ENCODE results near the gene MSLN.

MSLN gene

DNA sequence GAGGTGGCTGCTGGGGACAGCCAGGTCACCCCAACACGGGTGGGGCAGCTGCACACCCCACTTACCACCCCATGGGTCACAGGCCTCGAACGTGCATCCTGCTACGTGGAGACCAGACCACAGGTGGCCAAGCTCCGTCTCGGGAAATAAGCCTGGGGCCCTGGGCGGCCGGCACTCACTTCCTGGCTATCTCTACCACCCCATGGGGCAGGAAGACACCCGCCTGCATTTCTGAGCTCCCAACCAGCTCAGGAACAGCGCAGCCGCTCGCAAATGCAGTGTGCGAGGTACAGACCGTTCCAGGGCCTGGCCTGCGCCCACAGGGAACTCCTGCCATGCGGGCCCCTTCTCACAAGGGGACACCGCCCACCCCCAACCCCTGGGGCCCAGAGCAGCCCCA, 44.9 kb downstream of the MSLN start:
- TF ChIP-seq, protein P1, sequence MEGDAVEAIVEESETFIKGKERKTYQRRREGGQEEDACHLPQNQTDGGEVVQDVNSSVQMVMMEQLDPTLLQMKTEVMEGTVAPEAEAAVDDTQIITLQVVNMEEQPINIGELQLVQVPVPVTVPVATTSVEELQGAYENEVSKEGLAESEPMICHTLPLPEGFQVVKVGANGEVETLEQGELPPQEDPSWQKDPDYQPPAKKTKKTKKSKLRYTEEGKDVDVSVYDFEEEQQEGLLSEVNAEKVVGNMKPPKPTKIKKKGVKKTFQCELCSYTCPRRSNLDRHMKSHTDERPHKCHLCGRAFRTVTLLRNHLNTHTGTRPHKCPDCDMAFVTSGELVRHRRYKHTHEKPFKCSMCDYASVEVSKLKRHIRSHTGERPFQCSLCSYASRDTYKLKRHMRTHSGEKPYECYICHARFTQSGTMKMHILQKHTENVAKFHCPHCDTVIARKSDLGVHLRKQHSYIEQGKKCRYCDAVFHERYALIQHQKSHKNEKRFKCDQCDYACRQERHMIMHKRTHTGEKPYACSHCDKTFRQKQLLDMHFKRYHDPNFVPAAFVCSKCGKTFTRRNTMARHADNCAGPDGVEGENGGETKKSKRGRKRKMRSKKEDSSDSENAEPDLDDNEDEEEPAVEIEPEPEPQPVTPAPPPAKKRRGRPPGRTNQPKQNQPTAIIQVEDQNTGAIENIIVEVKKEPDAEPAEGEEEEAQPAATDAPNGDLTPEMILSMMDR (IDR thresholded peaks at IDR 0.05; ENCODE audit: borderline replicate concordance, extremely low read depth, low read length, poor library complexity, severe bottlenecking): no peak
- TF ChIP-seq EZH2 (IDR thresholded peaks at IDR 0.05; ENCODE audit: borderline replicate concordance, low read depth, low read length, severe bottlenecking): no peak
- peaks cover 13% of the 10 kb centered on the region for H4K20me1 ChIP-seq (ENCODE audit: insufficient read depth, low read length)
- no peak for DNase-seq
- no peaks in the 10 kb centered on the region for H3K27me3 ChIP-seq (ENCODE audit: insufficient read depth, low read length, poor library complexity)
- H2AFZ ChIP-seq (ENCODE audit: low read depth, low read length): no peak overlapping the region
- no peak overlapping the region for H3K9ac ChIP-seq (ENCODE audit: low read depth, low read length)
- ATAC-seq (ENCODE audit: insufficient read depth, low read depth): no peak
- no peak overlapping the region for H3K4me3 ChIP-seq (ENCODE audit: low read depth in 1 of 2, low read length in 2 of 2)
- H3K9me3 ChIP-seq (ENCODE audit: insufficient read depth, low read length, severe bottlenecking): no peaks in the 10 kb centered on the region
- no peaks in the 10 kb centered on the region for H3K36me3 ChIP-seq (ENCODE audit: insufficient read depth, low read length)
- no peak overlapping the region for H3K4me2 ChIP-seq (ENCODE audit: insufficient read depth, low read length)
- no peaks in the 10 kb centered on the region for H3K4me1 ChIP-seq (ENCODE audit: insufficient read depth, low read length)
- no peaks in the 10 kb centered on the region for H3K79me2 ChIP-seq (ENCODE audit: insufficient read depth, low read length)
- no peak overlapping the region for H3K27ac ChIP-seq (ENCODE audit: low read length)

DNA sequence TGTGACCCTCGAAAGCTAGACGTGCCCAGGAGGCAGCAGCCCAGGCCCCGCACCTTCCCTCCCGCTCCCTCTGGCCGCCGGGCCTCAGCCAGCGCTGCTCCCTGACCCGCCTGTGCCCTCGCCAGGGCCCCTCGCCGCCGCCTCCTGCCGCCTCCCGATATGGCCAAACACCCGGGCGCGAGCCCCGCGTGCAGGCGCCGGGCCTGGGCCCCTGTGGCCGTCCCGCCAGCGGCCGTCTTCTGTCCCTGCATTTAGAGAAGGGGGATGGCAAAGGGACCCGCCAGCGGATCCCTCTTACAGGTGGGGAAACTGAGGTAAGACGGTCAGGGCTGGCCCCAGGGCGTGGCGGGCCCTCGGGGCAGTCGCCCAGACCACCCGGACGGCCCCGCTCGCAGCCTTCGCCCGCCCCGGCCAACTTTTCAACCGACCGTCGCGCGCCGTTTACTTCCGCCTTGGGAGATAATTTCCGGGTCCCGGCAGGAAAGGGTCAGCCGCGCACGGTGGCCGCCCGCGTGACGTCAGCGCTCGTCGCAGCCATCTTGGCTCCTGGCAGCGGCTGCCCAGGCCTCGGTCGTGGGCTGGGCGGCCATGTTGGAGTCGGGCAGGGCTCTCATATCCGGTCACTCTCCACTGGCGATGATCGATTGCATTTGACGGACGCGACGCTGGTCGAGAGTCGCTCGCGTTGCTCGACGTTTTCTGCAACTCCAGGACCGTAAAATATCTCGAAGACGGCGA, 47.0 kb downstream of the MSLN start:
- Histone ChIP-seq H3K27ac (ENCODE audit: low read length) (no peak overlapping the region), H3K4me1 (ENCODE audit: insufficient read depth, low read length) (no peaks in the 10 kb centered on the region), H3K9me3 (ENCODE audit: insufficient read depth, low read length, severe bottlenecking) (no peaks in the 10 kb centered on the region), H3K27me3 (ENCODE audit: insufficient read depth, low read length, poor library complexity) (no peaks in the 10 kb centered on the region), H3K9ac (ENCODE audit: low read depth, low read length) (no peak overlapping the region), H3K36me3 (ENCODE audit: insufficient read depth, low read length) (no peaks in the 10 kb centered on the region), H4K20me1 (ENCODE audit: insufficient read depth, low read length) (peaks cover 3% of the 10 kb centered on the region), H3K4me2 (ENCODE audit: insufficient read depth, low read length) (no peak overlapping the region), H2AFZ (ENCODE audit: low read depth, low read length) (no peak overlapping the region), H3K4me3 (ENCODE audit: low read depth in 1 of 2, low read length in 2 of 2) (no peak overlapping the region), H3K79me2 (ENCODE audit: insufficient read depth, low read length) (no peaks in the 10 kb centered on the region)
- ATAC-seq (ENCODE audit: insufficient read depth, low read depth): no peak
- TF ChIP-seq, protein P1 (IDR thresholded peaks at IDR 0.05; ENCODE audit: borderline replicate concordance, extremely low read depth, low read length, poor library complexity, severe bottlenecking): no peak
- no peak for TF ChIP-seq EZH2 (IDR thresholded peaks at IDR 0.05; ENCODE audit: borderline replicate concordance, low read depth, low read length, severe bottlenecking)
- no peak for DNase-seq

DNA sequence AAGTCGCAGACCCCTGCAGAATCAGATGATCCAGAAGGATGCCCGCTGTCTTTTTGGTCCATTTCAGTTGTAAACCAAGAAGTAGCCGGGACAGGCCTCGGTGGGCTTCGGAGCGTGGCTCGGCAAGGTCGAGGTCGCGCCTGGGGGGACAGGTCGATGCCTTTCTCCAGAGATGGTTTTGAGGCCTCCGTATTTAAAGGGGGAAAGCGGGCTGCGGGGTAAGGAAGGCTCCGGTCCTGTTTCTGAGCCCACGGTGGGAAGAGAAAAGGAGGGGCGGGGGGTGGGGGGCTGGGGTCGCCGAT, 47.5 kb downstream of the MSLN start:
- Histone ChIP-seq H3K79me2 (ENCODE audit: insufficient read depth, low read length) (no peaks in the 10 kb centered on the region), H3K4me3 (ENCODE audit: low read depth in 1 of 2, low read length in 2 of 2) (no peak overlapping the region), H3K36me3 (ENCODE audit: insufficient read depth, low read length) (no peaks in the 10 kb centered on the region), H2AFZ (ENCODE audit: low read depth, low read length) (no peak overlapping the region), H4K20me1 (ENCODE audit: insufficient read depth, low read length) (peaks cover 3% of the 10 kb centered on the region; the same call in 1 of the 2 replicates), H3K9me3 (ENCODE audit: insufficient read depth, low read length, severe bottlenecking) (no peaks in the 10 kb centered on the region), H3K27me3 (ENCODE audit: insufficient read depth, low read length, poor library complexity) (no peaks in the 10 kb centered on the region), H3K4me1 (ENCODE audit: insufficient read depth, low read length) (no peaks in the 10 kb centered on the region), H3K27ac (ENCODE audit: low read length) (no peak overlapping the region), H3K4me2 (ENCODE audit: insufficient read depth, low read length) (no peak overlapping the region), H3K9ac (ENCODE audit: low read depth, low read length) (no peak overlapping the region)
- DNase-seq (no peak), ATAC-seq (ENCODE audit: insufficient read depth, low read depth) (no peak)
- no peak for TF ChIP-seq EZH2 (IDR thresholded peaks at IDR 0.05; ENCODE audit: borderline replicate concordance, low read depth, low read length, severe bottlenecking)
- TF ChIP-seq, protein P1 (IDR thresholded peaks at IDR 0.05; ENCODE audit: borderline replicate concordance, extremely low read depth, low read length, poor library complexity, severe bottlenecking): no peak
